ENCODE results near the gene SMG6.

SMG6 gene

GRCh38 chr17:2212400-2212981, 91.1 kb downstream of the SMG6 start:
- Histone ChIP-seq H3K27me3 (ENCODE audit: insufficient read depth, low read length) (no peaks in the 10 kb centered on the region), H3K36me3 (ENCODE audit: insufficient read depth, low read length) (peaks cover 3% of the 10 kb centered on the region; the same call in 1 of the 2 replicates), H3K9ac (ENCODE audit: low read length) (no peak overlapping the region), H3K79me2 (ENCODE audit: insufficient read depth, low read length) (no peaks in the 10 kb centered on the region), H2AFZ (ENCODE audit: low read length) (no peak overlapping the region), H4K20me1 (ENCODE audit: insufficient read depth, low read length) (no peaks in the 10 kb centered on the region), H3F3A (ENCODE audit: insufficient read depth, low read length) (no peaks in the 10 kb centered on the region), H3K4me3 (ENCODE audit: low read depth, low read length, poor library complexity, severe bottlenecking) (no peak overlapping the region), H3K27ac (ENCODE audit: low read depth, low read length, poor library complexity, severe bottlenecking) (no peak overlapping the region), H3K9me2 (ENCODE audit: low read depth, low read length) (no peaks in the 10 kb centered on the region), H3K9me3 (ENCODE audit: low read length) (no peaks in the 10 kb centered on the region), H3K4me2 (ENCODE audit: low read length) (no peak overlapping the region), H3K4me1 (ENCODE audit: insufficient read depth, low read length, severe bottlenecking) (peaks cover 30% of the 10 kb centered on the region)
- no peak for TF ChIP-seq EZH2 (IDR thresholded peaks at IDR 0.05; ENCODE audit: borderline replicate concordance, low read length)
- TF ChIP-seq CTCF (IDR thresholded peaks at IDR 0.05; ENCODE audit: low read length): no peak

GRCh38 chr17:2211661-2212399, 91.8 kb downstream of the SMG6 start:
- no peak overlapping the region for H2AFZ ChIP-seq (ENCODE audit: low read length)
- no peaks in the 10 kb centered on the region for H3F3A ChIP-seq (ENCODE audit: insufficient read depth, low read length)
- H3K4me3 ChIP-seq (ENCODE audit: low read depth, low read length, poor library complexity, severe bottlenecking): no peak overlapping the region
- no peaks in the 10 kb centered on the region for H4K20me1 ChIP-seq (ENCODE audit: insufficient read depth, low read length)
- no peak overlapping the region for H3K4me2 ChIP-seq (ENCODE audit: low read length)
- no peak overlapping the region for H3K9ac ChIP-seq (ENCODE audit: low read length)
- peaks cover 3% of the 10 kb centered on the region; the same call in 1 of the 2 replicates for H3K36me3 ChIP-seq (ENCODE audit: insufficient read depth, low read length)
- no peak for TF ChIP-seq EZH2 (IDR thresholded peaks at IDR 0.05; ENCODE audit: borderline replicate concordance, low read length)
- TF ChIP-seq CTCF (IDR thresholded peaks at IDR 0.05; ENCODE audit: low read length): no peak
- no peaks in the 10 kb centered on the region for H3K9me3 ChIP-seq (ENCODE audit: low read length)
- H3K4me1 ChIP-seq (ENCODE audit: insufficient read depth, low read length, severe bottlenecking): peaks cover 36% of the 10 kb centered on the region
- H3K27ac ChIP-seq (ENCODE audit: low read depth, low read length, poor library complexity, severe bottlenecking): no peak overlapping the region
- H3K9me2 ChIP-seq (ENCODE audit: low read depth, low read length): no peaks in the 10 kb centered on the region
- H3K79me2 ChIP-seq (ENCODE audit: insufficient read depth, low read length): no peaks in the 10 kb centered on the region
- H3K27me3 ChIP-seq (ENCODE audit: insufficient read depth, low read length): no peaks in the 10 kb centered on the region

- H3K9ac ChIP-seq (ENCODE audit: low read length): no peak overlapping the region
- no peak overlapping the region for H3K27ac ChIP-seq (ENCODE audit: low read depth, low read length, poor library complexity, severe bottlenecking)
- H4K20me1 ChIP-seq (ENCODE audit: insufficient read depth, low read length): no peaks in the 10 kb centered on the region
- no peaks in the 10 kb centered on the region for H3K79me2 ChIP-seq (ENCODE audit: insufficient read depth, low read length)
- peaks cover 25% of the 10 kb centered on the region for H3K4me1 ChIP-seq (ENCODE audit: insufficient read depth, low read length, severe bottlenecking)
- no peaks in the 10 kb centered on the region for H3F3A ChIP-seq (ENCODE audit: insufficient read depth, low read length)
- TF ChIP-seq EZH2 (IDR thresholded peaks at IDR 0.05; ENCODE audit: borderline replicate concordance, low read length) (no peak), CTCF (IDR thresholded peaks at IDR 0.05; ENCODE audit: low read length) (no peak)
- H3K27me3 ChIP-seq (ENCODE audit: insufficient read depth, low read length): no peaks in the 10 kb centered on the region
- H3K9me2 ChIP-seq (ENCODE audit: low read depth, low read length): no peaks in the 10 kb centered on the region
- H3K4me3 ChIP-seq (ENCODE audit: low read depth, low read length, poor library complexity, severe bottlenecking): no peak overlapping the region
- H3K9me3 ChIP-seq (ENCODE audit: low read length): no peaks in the 10 kb centered on the region
- peaks cover 3% of the 10 kb centered on the region; the same call in 1 of the 2 replicates for H3K36me3 ChIP-seq (ENCODE audit: insufficient read depth, low read length)
- no peak overlapping the region for H3K4me2 ChIP-seq (ENCODE audit: low read length)
- no peak overlapping the region for H2AFZ ChIP-seq (ENCODE audit: low read length)
These were observed 92.9 kb downstream of the SMG6 start for GRCh38 chr17:2210726-2211125.

All from OCI-LY1 (cell line).